HEK293 (cell line): Measurements from ENCODE around the gene OBP2A.

Experiments
- BCL11B ChIP-seq: fragments of 450-650 bp; formaldehyde crosslinking; IDR thresholded peaks from 2 replicates; pipeline ENCODE4 v1.5.1; 2016; ENCODE audit warnings: low read depth, missing biosample characterization, missing genetic modification characterization
- CTCF ChIP-seq: fragments of 450-650 bp; formaldehyde crosslinking; IDR thresholded peaks from 2 replicates; pipeline ENCODE4 v1.5.1; 2016; ENCODE audit warnings: missing biosample characterization, missing genetic modification characterization
- KLF9 ChIP-seq: fragments of 450-650 bp; formaldehyde crosslinking; IDR thresholded peaks from 2 replicates; pipeline ENCODE4 v1.5.1; 2016; ENCODE audit warnings: missing biosample characterization, missing genetic modification characterization, low read depth
- MYNN ChIP-seq: fragments of 450-650 bp; formaldehyde crosslinking; IDR thresholded peaks from 2 replicates; pipeline ENCODE4 v1.5.1; 2016; ENCODE audit warnings: missing biosample characterization, missing genetic modification characterization, borderline replicate concordance
- REST ChIP-seq: fragments of 450-650 bp; formaldehyde crosslinking; IDR thresholded peaks from 2 replicates; pipeline ENCODE4 v1.5.1; 2016; ENCODE audit warnings: missing biosample characterization, missing genetic modification characterization
- ZBTB8A ChIP-seq: fragments of 450-650 bp; formaldehyde crosslinking; IDR thresholded peaks from 2 replicates; pipeline ENCODE4 v1.5.1; 2016; ENCODE audit warnings: missing biosample characterization, missing genetic modification characterization
- ZNF133 ChIP-seq: fragments of 450-650 bp; formaldehyde crosslinking; IDR thresholded peaks from 2 replicates; pipeline ENCODE4 v1.5.1; 2016; ENCODE audit warnings: missing biosample characterization, missing genetic modification characterization
- ZNF157 ChIP-seq: fragments of 450-650 bp; formaldehyde crosslinking; IDR thresholded peaks from 2 replicates; pipeline ENCODE4 v1.5.1; 2016; ENCODE audit warnings: missing biosample characterization, missing genetic modification characterization
- ZNF354C ChIP-seq: fragments of 450-650 bp; formaldehyde crosslinking; IDR thresholded peaks from 2 replicates; pipeline ENCODE4 v1.5.1; 2016; ENCODE audit warnings: missing biosample characterization, missing genetic modification characterization, low read depth, borderline replicate concordance
- ZNF629 ChIP-seq: fragments of 450-650 bp; formaldehyde crosslinking; IDR thresholded peaks from 2 replicates; pipeline ENCODE4 v1.5.1; 2017; ENCODE audit warnings: missing biosample characterization, missing genetic modification characterization
- ZNF792 ChIP-seq: fragments of 450-650 bp; formaldehyde crosslinking; IDR thresholded peaks from 2 replicates; pipeline ENCODE4 v1.5.1; 2016; ENCODE audit warnings: missing biosample characterization, missing genetic modification characterization
- ZSCAN5A ChIP-seq: fragments of 450-650 bp; formaldehyde crosslinking; IDR thresholded peaks from 2 replicates; pipeline ENCODE4 v1.5.1; 2016; ENCODE audit warnings: missing biosample characterization, missing genetic modification characterization
- TF ChIP-seq, protein P1 (sequence below): fragments of 450-650 bp; IDR thresholded peaks from 2 replicates; pipeline ENCODE4 v1.5.1; 2018; ENCODE audit warnings: missing biosample characterization, mild to moderate bottlenecking, missing genetic modification characterization

DNA sequence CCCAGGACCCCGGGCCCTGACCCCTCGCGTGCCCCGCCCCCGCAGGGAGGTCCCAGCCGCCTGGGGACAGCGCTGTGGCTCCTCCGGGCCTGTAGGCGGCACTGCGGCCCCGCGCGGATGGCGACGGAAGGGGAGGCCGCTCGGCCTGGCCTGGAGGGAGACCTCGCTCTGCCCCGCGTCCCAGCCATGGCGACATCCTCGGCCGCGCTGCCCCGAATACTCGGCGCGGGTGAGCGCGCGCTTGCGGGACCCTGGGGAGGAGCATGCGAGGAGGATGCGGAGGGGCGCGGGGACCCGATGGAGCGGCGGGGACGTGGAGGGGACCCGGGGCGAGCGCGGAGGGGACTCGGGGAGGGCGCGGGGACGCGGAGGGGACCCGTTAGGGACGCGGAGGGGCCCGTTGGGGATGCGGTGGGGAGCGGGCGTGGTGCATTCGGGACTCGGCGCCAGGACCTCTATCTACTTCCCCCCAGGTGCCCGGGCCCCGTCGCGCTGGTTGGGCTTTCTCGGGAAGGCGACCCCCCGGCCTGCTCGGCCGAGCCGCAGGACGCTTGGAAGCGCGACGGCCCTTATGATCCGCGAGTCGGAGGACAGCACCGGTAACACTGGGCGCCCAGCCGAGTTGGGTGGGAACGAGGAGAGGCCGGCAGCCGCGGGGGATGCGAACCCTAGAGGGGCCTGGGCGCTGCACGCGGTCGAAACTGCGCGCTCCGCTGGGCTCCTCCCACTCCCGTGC lies 45.2 kb upstream of the OBP2A start, which contains the start of gene MRPS2:
- TF ChIP-seq CTCF (tag by site-specific recombination): peak; percentile 96
- TF ChIP-seq ZNF629 (tag by site-specific recombination): no peak
- TF ChIP-seq, protein P1, sequence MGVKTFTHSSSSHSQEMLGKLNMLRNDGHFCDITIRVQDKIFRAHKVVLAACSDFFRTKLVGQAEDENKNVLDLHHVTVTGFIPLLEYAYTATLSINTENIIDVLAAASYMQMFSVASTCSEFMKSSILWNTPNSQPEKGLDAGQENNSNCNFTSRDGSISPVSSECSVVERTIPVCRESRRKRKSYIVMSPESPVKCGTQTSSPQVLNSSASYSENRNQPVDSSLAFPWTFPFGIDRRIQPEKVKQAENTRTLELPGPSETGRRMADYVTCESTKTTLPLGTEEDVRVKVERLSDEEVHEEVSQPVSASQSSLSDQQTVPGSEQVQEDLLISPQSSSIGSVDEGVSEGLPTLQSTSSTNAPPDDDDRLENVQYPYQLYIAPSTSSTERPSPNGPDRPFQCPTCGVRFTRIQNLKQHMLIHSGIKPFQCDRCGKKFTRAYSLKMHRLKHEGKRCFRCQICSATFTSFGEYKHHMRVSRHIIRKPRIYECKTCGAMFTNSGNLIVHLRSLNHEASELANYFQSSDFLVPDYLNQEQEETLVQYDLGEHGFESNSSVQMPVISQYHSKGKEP (tag by site-specific recombination): no peak
- no peak for TF ChIP-seq ZNF157
- TF ChIP-seq ZNF792 (tag by site-specific recombination): no peak
- TF ChIP-seq ZNF133: no peak
- no peak for TF ChIP-seq MYNN (tag by site-specific recombination)
- peak; percentile 84 for TF ChIP-seq BCL11B (tag by site-specific recombination)
- no peak; the same call in 1 of the 2 replicates for TF ChIP-seq ZSCAN5A (tag by site-specific recombination)
- TF ChIP-seq REST (tag by site-specific recombination): no peak
- no peak for TF ChIP-seq ZNF354C (tag by site-specific recombination)
- peak; percentile 83 for TF ChIP-seq KLF9 (tag by site-specific recombination)
- peak; percentile 26; the same call in 1 of the 2 replicates for TF ChIP-seq ZBTB8A
